Coronary artery (tissue), 2 donors: ENCODE results near the gene GGN.

ENCODE experiments used
- DNase-seq: peaks from one replicate; pipeline ENCODE4 v3.0.0-alpha.2; 2017; ENCODE audit warnings: low spot score
- H3K27ac ChIP-seq, 2 donors: fragments of 200-600 bp; sonication (generic); one replicate each; pipeline ENCODE4 v1.5.1; 2016 to 2019
- H3K4me3 ChIP-seq: fragments of 200-600 bp; sonication (generic); 2 replicates; pipeline ENCODE4 v1.5.1; 2016; ENCODE audit warnings: mild to moderate bottlenecking, moderate library complexity
- TF ChIP-seq, protein P1 (sequence below): fragments of 200-600 bp; sonication (generic); IDR thresholded peaks from one replicate; pipeline ENCODE4 v1.5.1; 2019; ENCODE audit warnings: antibody characterized with exemption

Gene GGN

DNA sequence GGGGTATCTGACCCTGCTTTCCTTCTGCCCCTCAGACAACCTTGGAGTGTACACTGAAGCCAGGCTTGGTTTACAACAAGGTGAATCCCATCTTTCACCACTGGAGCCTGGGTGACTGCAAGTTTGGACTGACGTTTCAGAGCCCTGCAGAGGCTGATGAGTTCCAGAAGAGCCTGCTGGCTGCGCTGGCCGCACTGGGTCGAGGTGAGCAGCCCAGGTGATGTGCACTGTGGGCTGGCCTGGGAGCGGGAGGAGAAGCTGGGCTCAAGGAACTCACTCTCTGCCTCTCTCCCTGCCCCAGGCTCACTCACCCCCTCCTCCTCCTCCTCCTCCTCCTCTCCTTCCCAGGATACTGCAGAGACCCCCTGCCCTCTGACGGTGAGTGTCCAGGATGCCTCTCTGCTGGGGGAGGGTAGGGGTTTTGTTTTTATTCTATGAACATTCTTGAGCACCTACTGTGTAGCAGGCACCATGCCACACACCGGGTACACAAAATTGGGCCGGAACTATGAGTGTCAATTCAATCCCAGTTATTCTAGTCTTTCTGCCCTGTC, 4.2 kb upstream of the GGN start:
- no peak for DNase-seq
- Histone ChIP-seq H3K27ac (no peak overlapping the region), H3K4me3 (no peak overlapping the region)
- TF ChIP-seq, protein P1, sequence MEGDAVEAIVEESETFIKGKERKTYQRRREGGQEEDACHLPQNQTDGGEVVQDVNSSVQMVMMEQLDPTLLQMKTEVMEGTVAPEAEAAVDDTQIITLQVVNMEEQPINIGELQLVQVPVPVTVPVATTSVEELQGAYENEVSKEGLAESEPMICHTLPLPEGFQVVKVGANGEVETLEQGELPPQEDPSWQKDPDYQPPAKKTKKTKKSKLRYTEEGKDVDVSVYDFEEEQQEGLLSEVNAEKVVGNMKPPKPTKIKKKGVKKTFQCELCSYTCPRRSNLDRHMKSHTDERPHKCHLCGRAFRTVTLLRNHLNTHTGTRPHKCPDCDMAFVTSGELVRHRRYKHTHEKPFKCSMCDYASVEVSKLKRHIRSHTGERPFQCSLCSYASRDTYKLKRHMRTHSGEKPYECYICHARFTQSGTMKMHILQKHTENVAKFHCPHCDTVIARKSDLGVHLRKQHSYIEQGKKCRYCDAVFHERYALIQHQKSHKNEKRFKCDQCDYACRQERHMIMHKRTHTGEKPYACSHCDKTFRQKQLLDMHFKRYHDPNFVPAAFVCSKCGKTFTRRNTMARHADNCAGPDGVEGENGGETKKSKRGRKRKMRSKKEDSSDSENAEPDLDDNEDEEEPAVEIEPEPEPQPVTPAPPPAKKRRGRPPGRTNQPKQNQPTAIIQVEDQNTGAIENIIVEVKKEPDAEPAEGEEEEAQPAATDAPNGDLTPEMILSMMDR, result no peak

DNA sequence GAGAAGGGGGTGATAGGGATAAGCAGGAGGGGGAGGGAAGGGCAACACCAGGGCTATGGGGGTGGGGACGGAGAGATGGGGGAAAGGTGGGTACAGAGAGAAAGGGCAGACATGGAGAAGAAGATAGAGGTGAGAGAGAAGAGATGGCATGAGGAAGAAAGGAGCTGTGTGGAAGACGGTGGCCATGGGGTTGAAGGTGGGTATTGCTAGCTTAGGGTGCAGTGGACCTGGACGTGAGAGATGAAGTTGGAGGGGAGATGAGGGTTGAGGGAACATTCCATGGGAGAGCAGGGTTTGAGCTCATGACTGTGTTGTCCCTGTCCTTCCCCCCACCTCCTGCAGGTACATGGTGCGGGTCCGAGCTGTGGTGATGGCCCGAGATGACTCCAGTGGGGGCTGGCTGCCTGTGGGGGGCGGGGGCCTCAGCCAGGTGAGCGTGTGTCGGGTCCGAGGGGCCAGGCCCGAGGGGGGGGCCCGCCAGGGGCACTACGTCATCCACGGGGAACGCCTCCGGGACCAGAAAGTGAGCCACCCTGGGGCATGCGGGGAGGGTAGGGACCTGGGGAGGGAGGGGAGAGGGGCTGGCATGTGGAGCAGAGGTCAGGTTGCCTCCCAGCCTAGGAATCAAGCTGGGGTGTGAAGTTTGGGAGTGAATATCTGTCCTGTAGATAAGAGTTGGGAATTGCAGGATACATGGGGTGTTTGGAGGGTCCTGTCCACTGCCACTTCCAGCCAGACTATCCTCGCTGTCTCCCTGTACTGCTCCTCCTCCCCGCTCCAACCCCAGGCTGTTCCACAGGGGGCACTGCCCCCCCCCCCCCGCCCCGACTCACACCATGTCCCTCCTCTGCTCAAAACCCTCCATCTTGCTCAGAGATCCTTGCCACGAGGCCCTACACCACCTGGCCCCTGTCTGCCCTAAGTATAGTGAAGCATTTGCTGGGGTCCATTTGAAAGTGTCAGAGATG, 2.4 kb upstream of the GGN start:
- DNase-seq, result no peak
- TF ChIP-seq, protein P1, result no peak
- H3K27ac ChIP-seq, result peak overlapping the region in 1 of 2 donors; percentile 89

DNA sequence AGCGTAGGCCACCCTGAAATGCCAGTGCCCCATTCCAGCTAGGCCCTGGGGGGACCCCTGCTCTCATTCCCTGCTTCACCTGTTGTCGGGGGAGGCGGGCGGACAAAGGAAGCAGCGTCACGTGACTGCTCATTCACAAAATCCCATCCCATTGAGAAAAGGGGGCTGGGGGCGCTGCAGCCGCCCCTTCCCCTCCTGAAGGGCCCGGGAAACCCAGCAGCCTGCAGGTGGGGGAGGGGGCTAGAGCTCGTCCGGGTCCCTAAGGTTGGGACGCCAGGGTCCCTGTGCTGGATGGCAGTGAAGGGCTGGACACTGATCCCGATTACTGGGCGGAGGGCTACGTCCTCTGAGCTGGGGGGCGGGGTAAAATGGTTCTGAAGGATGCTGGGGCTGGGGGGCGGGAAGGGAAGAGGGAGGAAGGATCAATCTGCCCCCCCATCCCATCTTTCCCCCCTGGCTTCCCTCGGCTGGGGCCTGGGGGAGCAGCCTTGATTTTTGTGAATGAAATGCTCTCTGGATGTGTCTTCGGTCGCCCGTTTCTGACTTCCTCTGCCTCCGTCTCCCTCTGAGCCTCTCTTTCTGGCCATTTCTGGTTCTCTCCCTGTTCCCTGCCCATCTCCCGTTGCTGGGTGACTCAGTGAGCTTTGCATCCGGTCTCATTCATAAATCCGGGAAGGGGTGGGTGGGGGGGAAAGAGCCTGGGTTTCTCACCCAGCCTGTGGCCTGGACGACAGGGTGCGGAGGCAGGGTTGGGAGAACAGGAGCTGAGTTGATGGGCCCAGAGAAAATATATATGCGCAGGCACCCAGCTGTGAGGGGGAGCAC, 1.5 kb upstream of the GGN start:
- no peak for DNase-seq
- peak overlapping the region; percentile 83 to 89 for H3K27ac ChIP-seq
- TF ChIP-seq, protein P1, result no peak
- peak overlapping the region; percentile 80 for H3K4me3 ChIP-seq

More for the DNA sequence above, 2.4 kb upstream of the GGN start:
- peak overlapping the region; percentile 80 for H3K4me3 ChIP-seq

DNA sequence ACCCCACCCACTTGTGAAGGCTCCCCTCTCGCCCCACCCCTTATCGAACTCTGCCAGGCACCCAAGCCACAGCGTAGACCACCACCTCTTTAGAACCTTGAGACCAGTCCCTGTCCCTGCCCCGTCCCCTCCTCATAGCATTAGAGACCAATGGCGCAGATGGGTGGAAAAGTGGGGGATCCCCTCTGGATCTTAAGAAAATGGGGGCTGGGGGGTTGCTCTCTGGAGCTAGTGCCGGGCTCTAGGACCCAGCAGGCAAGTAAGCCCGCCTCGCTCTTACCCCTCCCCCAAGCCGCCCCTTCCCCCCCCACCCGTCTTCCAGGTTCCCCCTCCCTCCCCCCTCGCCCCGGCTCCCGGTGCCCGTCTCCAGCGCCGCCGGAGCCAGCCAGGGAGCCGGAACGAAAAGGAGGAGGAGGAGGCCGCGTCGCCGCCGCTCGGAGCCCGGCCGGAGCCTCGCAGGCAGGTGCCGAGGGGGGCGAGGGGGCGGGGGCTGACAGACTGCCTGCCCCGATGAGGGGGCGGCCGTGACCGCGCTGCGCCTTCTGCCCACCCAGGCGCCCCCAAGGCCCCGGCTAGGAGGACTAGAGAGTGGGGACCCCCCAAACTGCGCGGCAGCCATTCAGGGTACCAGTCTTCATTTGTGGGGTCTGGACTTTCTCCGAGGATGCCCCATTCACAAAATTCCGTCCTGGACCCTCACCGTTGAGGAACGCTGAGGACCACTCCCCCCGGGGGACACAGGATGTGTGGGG, 691 bp upstream of the GGN start, which contains the start of gene SPRED3:
SPRED3 (plus strand) TSS at position 349 of the 752 bp plus-strand sequence. CDS start 1,606 bp downstream, outside the sequence.
- DNase-seq, result no peak
- Histone ChIP-seq H3K27ac (peak within 1 kb of the TSS; percentile 83 to 89), H3K4me3 (peak within 1 kb of the TSS; percentile 80)
- TF ChIP-seq, protein P1, result no peak

DNA sequence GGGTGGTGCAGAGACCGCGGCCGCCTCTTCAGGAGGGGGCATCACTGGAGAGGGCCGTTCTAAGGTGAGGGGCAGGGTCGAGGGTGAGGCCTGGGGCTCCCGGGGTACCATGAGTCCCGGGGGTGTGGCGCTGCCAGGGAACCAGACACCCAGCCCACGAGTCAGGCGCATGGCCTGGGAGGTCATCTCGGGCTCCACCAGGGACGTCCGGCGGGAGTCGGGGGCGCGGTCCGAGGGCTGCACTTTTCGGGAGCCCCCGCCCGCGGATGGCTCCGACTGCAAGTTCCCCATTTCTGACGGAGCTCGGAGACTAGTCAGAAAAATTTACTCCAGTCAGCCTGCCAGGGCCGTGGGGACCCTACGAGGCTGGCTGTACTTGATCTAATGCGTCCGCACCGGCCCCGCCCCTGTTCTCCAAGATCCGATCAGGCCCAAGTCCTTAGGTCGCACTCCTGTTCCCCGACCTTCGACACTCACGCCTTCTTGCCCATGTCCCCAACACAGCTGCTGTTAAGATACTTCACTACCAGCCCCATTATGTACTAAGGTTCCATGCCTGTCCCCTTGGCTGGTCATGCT, 774 bp downstream of the GGN start:
- DNase-seq, result no peak
- H3K27ac ChIP-seq, result peak overlapping the region; percentile 83 to 89
- TF ChIP-seq, protein P1, result no peak
- H3K4me3 ChIP-seq, result peak overlapping the region; percentile 80
